SK-N-SH (cell line): ENCODE measurements around the gene SLC24A1. TPM values are rescaled to one million over a fixed set of nuclear protein-coding genes. Genes with fewer than 3 reads are reported as not detected.

Experiments
- CTCF ChIA-PET: fragments of 300-600, 350-600 bp; formaldehyde crosslinking; extraction: SDS; loops from one replicate; lab custom pipeline; 2021; lab: Yijun Ruan, JAX
- POLR2A ChIA-PET: fragments of 350-600 bp; sonication (Branson Sonifier 250); formaldehyde crosslinking; extraction: SDS; loops from one replicate; lab custom pipeline; 2020; ENCODE audit warnings: antibody characterized with exemption, inconsistent platforms; lab: Yijun Ruan, JAX
- DNase-seq: peaks from one replicate; pipeline ENCODE4 v3.0.0; 2012
- H2AFZ ChIP-seq: fragments of 200-600 bp; sonication (generic); 2 replicates; pipeline ENCODE4 v1.8.1; 2016; ENCODE audit warnings: antibody characterized with exemption, mild to moderate bottlenecking, low read depth
- H3F3A ChIP-seq: fragments of 200-600 bp; sonication (generic); replicated peaks from 2 replicates; pipeline ENCODE3; 2016; ENCODE audit warnings: antibody characterized with exemption, mild to moderate bottlenecking; ENCODE audit not compliant: insufficient read depth
- H3K27ac ChIP-seq, 2 experiments: fragments of 200-500 bp in 1 of 2; fragments of 200-600 bp in 1 of 2; sonication (Bioruptor generic) in 1 of 2; sonication (generic), shearing (Covaris generic) in 1 of 2; 2 replicates each; pipeline versions ENCODE4 v1.5.1 to v1.6.1; 2014 to 2016; ENCODE audit warnings: low read depth in 2 of 2, inconsistent platforms in 1 of 2, low read length in 1 of 2, mild to moderate bottlenecking in 1 of 2, mixed read lengths in 1 of 2
- H3K27me3 ChIP-seq: fragments of 200-600 bp; sonication (generic), shearing (Covaris generic); 2 replicates; pipeline ENCODE4 v1.6.1; 2016; ENCODE audit warnings: mixed run types; ENCODE audit not compliant: insufficient read depth
- H3K36me3 ChIP-seq, 2 experiments: fragments of 200-500 bp in 1 of 2; fragments of 200-600 bp in 1 of 2; sonication (Bioruptor generic) in 1 of 2; sonication (generic) in 1 of 2; replicated peaks in 1 of 2; 2 replicates each; pipeline versions ENCODE3 to v1.5.1; 2014 to 2016; ENCODE audit warnings: low read length in 1 of 2, mild to moderate bottlenecking in 1 of 2; ENCODE audit not compliant: insufficient read depth in 2 of 2, control insufficient read depth in 1 of 2
- H3K4me1 ChIP-seq, 2 experiments: fragments of 200-500 bp in 1 of 2; fragments of 200-600 bp in 1 of 2; sonication (Bioruptor generic) in 1 of 2; sonication (generic), shearing (Covaris generic) in 1 of 2; 2 replicates each; pipeline versions ENCODE4 v1.5.1 to v1.6.1; 2014 to 2016; ENCODE audit warnings: low read depth in 1 of 2, low read length in 1 of 2, mixed run types in 1 of 2; ENCODE audit not compliant: insufficient read depth in 2 of 2, control insufficient read depth in 1 of 2
- H3K4me2 ChIP-seq: fragments of 200-600 bp; sonication (generic), shearing (Covaris generic); 2 replicates; pipeline ENCODE4 v1.6.1; 2017; ENCODE audit warnings: mixed run types
- H3K4me3 ChIP-seq, 2 experiments: fragments of 200-500 bp in 1 of 2; fragments of 200-600 bp in 1 of 2; sonication (Bioruptor generic) in 1 of 2; sonication (generic), shearing (Covaris generic) in 1 of 2; 2 replicates each; pipeline versions ENCODE4 v1.5.1 to v1.8.1; 2014 to 2016; ENCODE audit warnings: low read depth in 2 of 2, inconsistent platforms in 1 of 2, low read length in 1 of 2, mild to moderate bottlenecking in 1 of 2, mixed read lengths in 1 of 2, moderate library complexity in 1 of 2
- H3K79me2 ChIP-seq: fragments of 200-600 bp; sonication (generic); 2 replicates; pipeline ENCODE4 v1.8.1; 2017; ENCODE audit warnings: mild to moderate bottlenecking; ENCODE audit not compliant: insufficient read depth
- H3K9ac ChIP-seq: fragments of 200-600 bp; sonication (generic); 2 replicates; pipeline ENCODE4 v1.6.1; 2017; ENCODE audit warnings: mixed run types
- H3K9me2 ChIP-seq: fragments of 200-600 bp; sonication (generic); 2 replicates; pipeline ENCODE4 v1.6.1; 2017; ENCODE audit warnings: mixed run types
- H3K9me3 ChIP-seq: fragments of 200-600 bp; sonication (generic); 2 replicates; pipeline ENCODE4 v1.6.1; 2017; ENCODE audit warnings: mixed run types, mild to moderate bottlenecking, moderate library complexity
- H4K20me1 ChIP-seq: fragments of 200-600 bp; sonication (generic); 2 replicates; pipeline ENCODE4 v1.6.1; 2017; ENCODE audit warnings: mild to moderate bottlenecking, mixed run types; ENCODE audit not compliant: insufficient read depth
- CHD2 ChIP-seq: fragments of 150-350 bp; IDR thresholded peaks from 2 replicates; pipeline ENCODE4 v1.6.1; 2018; ENCODE audit warnings: low read length; ENCODE audit not compliant: partially characterized antibody
- EP300 ChIP-seq, 2 experiments: IDR thresholded peaks; 2 replicates each; pipeline versions ENCODE4 v1.4.0 to v1.6.1; 2012; ENCODE audit warnings: borderline replicate concordance in 1 of 2, low read depth in 1 of 2, low read length in 1 of 2
- FOXJ3 ChIP-seq: sonication (generic); formaldehyde crosslinking; IDR thresholded peaks from 2 replicates; pipeline ENCODE4 v1.5.1; 2020; ENCODE audit warnings: mild to moderate bottlenecking, missing genetic modification reagents
- FOXM1 ChIP-seq: IDR thresholded peaks from 2 replicates; pipeline ENCODE4 v1.4.0; 2012; ENCODE audit warnings: low read depth, mild to moderate bottlenecking
- GABPA ChIP-seq: IDR thresholded peaks from 2 replicates; pipeline ENCODE4 v1.4.0; 2012; ENCODE audit warnings: low read depth, mild to moderate bottlenecking
- GATA2 ChIP-seq: sonication (generic); formaldehyde crosslinking; IDR thresholded peaks from 2 replicates; pipeline ENCODE4 v1.5.0; 2020; ENCODE audit warnings: mild to moderate bottlenecking, missing genetic modification reagents
- JUND ChIP-seq: IDR thresholded peaks from 2 replicates; pipeline ENCODE4 v1.4.0; 2012
- MXI1 ChIP-seq: IDR thresholded peaks from 2 replicates; pipeline ENCODE4 v1.6.1; 2012; ENCODE audit warnings: mild to moderate bottlenecking, low read depth, low read length, improper control_type of control experiment
- NFIC ChIP-seq: IDR thresholded peaks from 2 replicates; pipeline ENCODE4 v1.4.0; 2012; ENCODE audit warnings: borderline replicate concordance
- NRF1 ChIP-seq: IDR thresholded peaks from 2 replicates; pipeline ENCODE4 v1.6.1; 2012; ENCODE audit warnings: low read depth, mild to moderate bottlenecking, low read length
- POLR2AphosphoS5 ChIP-seq: IDR thresholded peaks from 2 replicates; pipeline ENCODE4 v1.6.1; 2012; ENCODE audit warnings: low read depth, low read length
- RFX5 ChIP-seq: IDR thresholded peaks from 2 replicates; pipeline ENCODE4 v1.6.1; 2012; ENCODE audit warnings: mild to moderate bottlenecking, improper control_type of control experiment, low read length
- RXRA ChIP-seq: IDR thresholded peaks from 2 replicates; pipeline ENCODE4 v1.4.0; 2012; ENCODE audit warnings: low read depth, mild to moderate bottlenecking, borderline replicate concordance
- SMC3 ChIP-seq: IDR thresholded peaks from 2 replicates; pipeline ENCODE4 v1.6.1; 2012; ENCODE audit warnings: low read depth, low read length, improper control_type of control experiment
- TEAD4 ChIP-seq: IDR thresholded peaks from 2 replicates; pipeline ENCODE4 v1.4.0; 2012; ENCODE audit warnings: mild to moderate bottlenecking, borderline replicate concordance; ENCODE audit not compliant: insufficient read depth
- USF1 ChIP-seq: IDR thresholded peaks from 2 replicates; pipeline ENCODE4 v1.4.0; 2012; ENCODE audit warnings: low read depth, borderline replicate concordance
- YY1 ChIP-seq: IDR thresholded peaks from 2 replicates; pipeline ENCODE4 v1.4.0; 2012; ENCODE audit warnings: low read depth, mild to moderate bottlenecking
- WGBS: methylation state at CpG from one replicate; pipeline ENCODE4 v1.1.6; 2017; ENCODE audit warnings: low lambda C conversion rate; 5-methylcytosine and 5-hydroxymethylcytosine counted together
- polyA plus RNA-seq, 3 experiments: library from polyadenylated mRNA; depleted of rRNA; stranded (reverse); fragments of >200 nt; gene quantifications; 2 replicates each; pipeline ENCODE4 v1.2.3, GENCODE V29; 2012
- TF ChIP-seq, protein P1 (sequence below): fragments of 150-350 bp; IDR thresholded peaks from 2 replicates; pipeline ENCODE4 v1.6.1; 2016; ENCODE audit warnings: mild to moderate bottlenecking, low read depth, low read length

Gene SLC24A1
- polyA plus RNA-seq, 1 of the 3 experiments (the other 2 are of a cell fraction) = 7.7 TPM

- 82% methylated on average over 2 of the region's 2 CpGs for WGBS
- peaks cover 32 to 38% of the 10 kb centered on the region in 2 experiments for H3K36me3 ChIP-seq
- H3K4me2 ChIP-seq = no peak overlapping the region
- H3K27me3 ChIP-seq = no peaks in the 10 kb centered on the region
- CTCF ChIA-PET = interaction anchor here (0.6 kb wide), 1 partner anchor 23 kb away, joined by 3 read pairs; no protein-coding TSS in a partner anchor
- no peaks in the 10 kb centered on the region for H3F3A ChIP-seq
- TF ChIP-seq MXI1 (no peak), USF1 (no peak), TEAD4 (no peak), SMC3 (no peak), YY1 (no peak), GABPA (no peak), RFX5 (no peak), POLR2AphosphoS5 (no peak)
- TF ChIP-seq, all 33 proteins: peak for 0
- H3K27ac ChIP-seq = no peak overlapping the region
- no peak overlapping the region for H2AFZ ChIP-seq
- H3K4me1 ChIP-seq = no peaks in the 10 kb centered on the region
- no peak for DNase-seq
- no peaks in the 10 kb centered on the region for H4K20me1 ChIP-seq
- H3K9ac ChIP-seq = no peak overlapping the region
- no peak overlapping the region for H3K4me3 ChIP-seq
- no peaks in the 10 kb centered on the region for H3K9me3 ChIP-seq
- POLR2A ChIA-PET = no interaction called here
- H3K9me2 ChIP-seq = no peaks in the 10 kb centered on the region
- peaks cover 43% of the 10 kb centered on the region for H3K79me2 ChIP-seq
These were observed 18.6 kb upstream of the SLC24A1 start for GRCh38 chr15:65603134-65603533.

- Histone ChIP-seq H3K27me3 (no peaks in the 10 kb centered on the region), H3K9ac (no peak overlapping the region), H3K36me3 (peaks cover 28 to 38% of the 10 kb centered on the region in 2 experiments), H3K4me1 (no peaks in the 10 kb centered on the region), H3K9me2 (no peaks in the 10 kb centered on the region), H3K4me2 (no peak overlapping the region), H3F3A (no peaks in the 10 kb centered on the region), H3K9me3 (no peaks in the 10 kb centered on the region), H2AFZ (no peak overlapping the region), H3K4me3 (no peak overlapping the region), H4K20me1 (no peaks in the 10 kb centered on the region), H3K27ac (no peak overlapping the region), H3K79me2 (peaks cover 48% of the 10 kb centered on the region)
- ChIA-PET CTCF (no interaction called here), POLR2A (no interaction called here)
- no peak for DNase-seq
- 94% methylated on average over 1 of the region's 1 CpG for WGBS
- TF ChIP-seq, protein P1, sequence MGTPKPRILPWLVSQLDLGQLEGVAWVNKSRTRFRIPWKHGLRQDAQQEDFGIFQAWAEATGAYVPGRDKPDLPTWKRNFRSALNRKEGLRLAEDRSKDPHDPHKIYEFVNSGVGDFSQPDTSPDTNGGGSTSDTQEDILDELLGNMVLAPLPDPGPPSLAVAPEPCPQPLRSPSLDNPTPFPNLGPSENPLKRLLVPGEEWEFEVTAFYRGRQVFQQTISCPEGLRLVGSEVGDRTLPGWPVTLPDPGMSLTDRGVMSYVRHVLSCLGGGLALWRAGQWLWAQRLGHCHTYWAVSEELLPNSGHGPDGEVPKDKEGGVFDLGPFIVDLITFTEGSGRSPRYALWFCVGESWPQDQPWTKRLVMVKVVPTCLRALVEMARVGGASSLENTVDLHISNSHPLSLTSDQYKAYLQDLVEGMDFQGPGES = no peak
- no peak for TF ChIP-seq NRF1
- TF ChIP-seq FOXJ3 (CRISPR knock-in tag) = no peak
- no peak for TF ChIP-seq NFIC
- no peak for TF ChIP-seq RFX5
- TF ChIP-seq RXRA = no peak
- TF ChIP-seq JUND = no peak
- TF ChIP-seq CHD2 = no peak
- TF ChIP-seq FOXM1 = no peak
- TF ChIP-seq GATA2 (CRISPR knock-in tag) = no peak
- TF ChIP-seq EP300 (IDR thresholded peaks at IDR 0.05; ENCODE audit: borderline replicate concordance in 1 of 2, low read depth in 1 of 2, low read length in 1 of 2) = no peak
These were observed 18.2 kb upstream of the SLC24A1 start for GRCh38 chr15:65603559-65603958.
